SJCRH30 (cell line): Measurements from ENCODE around the gene NDUFB10. TPM values are rescaled to one million over a fixed set of nuclear protein-coding genes. Genes with fewer than 3 reads are reported as not detected.

ENCODE experiments used
- DNase-seq, 2 experiments: peaks; one replicate each; pipeline ENCODE4 v3.0.0-alpha.2; 2015 to 2020
- H3K27ac ChIP-seq: fragments of 250-450 bp; sonication (Bioruptor Pico); 2 replicates; pipeline ENCODE4 v1.5.1; 2020; ENCODE audit warnings: mild to moderate bottlenecking, moderate library complexity
- H3K27me3 ChIP-seq: fragments of 250-450 bp; sonication (Bioruptor Pico); 2 replicates; pipeline ENCODE4 v1.5.1; 2020; ENCODE audit warnings: mild to moderate bottlenecking, moderate library complexity
- H3K36me3 ChIP-seq: fragments of 250-450 bp; sonication (Bioruptor Pico); 2 replicates; pipeline ENCODE4 v1.5.1; 2020; ENCODE audit warnings: mild to moderate bottlenecking, moderate library complexity
- H3K4me1 ChIP-seq: fragments of 250-450 bp; sonication (Bioruptor Pico); 2 replicates; pipeline ENCODE4 v1.5.1; 2020; ENCODE audit warnings: mild to moderate bottlenecking, moderate library complexity
- H3K4me3 ChIP-seq: fragments of 250-450 bp; sonication (Bioruptor Pico); 2 replicates; pipeline ENCODE4 v1.5.1; 2020; ENCODE audit warnings: mild to moderate bottlenecking, moderate library complexity
- H3K9me3 ChIP-seq: fragments of 250-450 bp; sonication (Bioruptor Pico); replicated peaks from 2 replicates; pipeline ENCODE4 v1.5.1; 2020; ENCODE audit warnings: mild to moderate bottlenecking, moderate library complexity
- total RNA-seq: library from RNA; depleted of rRNA; stranded (reverse); fragments of >200 nt; shearing (Covaris generic); gene quantifications from 2 replicates; pipeline ENCODE4 v1.2.3, GENCODE V29; 2014; rRNA removed

Gene NDUFB10
- total RNA-seq: 157 and 169 TPM in 2 replicates

DNA sequence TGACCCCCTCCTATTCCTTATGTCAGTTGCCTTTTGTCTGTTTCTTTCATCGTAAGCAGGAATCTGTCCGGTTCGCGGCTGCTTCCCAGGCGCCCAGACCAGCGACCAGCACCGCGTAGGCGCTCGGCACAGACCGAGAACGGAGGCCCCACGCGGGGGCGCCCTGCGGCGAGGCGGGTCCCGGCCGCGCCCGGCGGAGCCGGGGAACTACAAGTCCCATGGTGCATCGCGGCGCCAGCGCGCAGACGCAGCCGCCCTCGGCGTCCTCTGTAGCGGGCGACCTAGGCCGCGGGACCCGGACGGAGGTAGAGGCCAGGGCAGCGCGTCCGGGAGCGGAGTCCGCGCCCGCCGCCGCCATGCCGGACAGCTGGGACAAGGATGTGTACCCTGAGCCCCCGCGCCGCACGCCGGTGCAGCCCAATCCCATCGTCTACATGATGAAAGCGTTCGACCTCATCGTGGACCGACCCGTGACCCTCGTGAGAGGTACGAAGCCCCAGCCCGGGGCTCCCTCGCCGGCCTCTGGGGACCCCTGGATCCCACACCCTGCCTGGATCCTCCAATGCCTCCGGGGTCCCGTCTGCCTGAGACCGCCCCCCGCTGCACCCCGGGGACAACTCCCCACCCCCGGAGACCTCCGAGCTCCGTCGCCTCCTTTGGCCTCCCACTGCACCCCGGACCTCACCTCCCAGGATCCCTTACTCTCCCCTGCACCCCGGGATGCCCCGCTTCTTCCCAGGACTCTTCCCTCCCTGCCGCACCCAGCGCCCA, at the start of gene NDUFB10:
Gene NDUFB10 (plus strand): TSS at position 270 of the 771 bp plus-strand sequence. CDS start 87 bp downstream, at position 357.
- H3K36me3 ChIP-seq: peaks cover 29% of the 10 kb centered on the region
- H3K4me3 ChIP-seq: peak within 1 kb of the TSS; percentile 89
- no peaks in the 10 kb centered on the region for H3K27me3 ChIP-seq
- peaks cover 12% of the 10 kb centered on the region for H3K4me1 ChIP-seq
- H3K27ac ChIP-seq: peak within 1 kb of the TSS; percentile 59
- no peaks in the 10 kb centered on the region for H3K9me3 ChIP-seq
- DNase-seq: peak; percentile 90 to 91

DNA sequence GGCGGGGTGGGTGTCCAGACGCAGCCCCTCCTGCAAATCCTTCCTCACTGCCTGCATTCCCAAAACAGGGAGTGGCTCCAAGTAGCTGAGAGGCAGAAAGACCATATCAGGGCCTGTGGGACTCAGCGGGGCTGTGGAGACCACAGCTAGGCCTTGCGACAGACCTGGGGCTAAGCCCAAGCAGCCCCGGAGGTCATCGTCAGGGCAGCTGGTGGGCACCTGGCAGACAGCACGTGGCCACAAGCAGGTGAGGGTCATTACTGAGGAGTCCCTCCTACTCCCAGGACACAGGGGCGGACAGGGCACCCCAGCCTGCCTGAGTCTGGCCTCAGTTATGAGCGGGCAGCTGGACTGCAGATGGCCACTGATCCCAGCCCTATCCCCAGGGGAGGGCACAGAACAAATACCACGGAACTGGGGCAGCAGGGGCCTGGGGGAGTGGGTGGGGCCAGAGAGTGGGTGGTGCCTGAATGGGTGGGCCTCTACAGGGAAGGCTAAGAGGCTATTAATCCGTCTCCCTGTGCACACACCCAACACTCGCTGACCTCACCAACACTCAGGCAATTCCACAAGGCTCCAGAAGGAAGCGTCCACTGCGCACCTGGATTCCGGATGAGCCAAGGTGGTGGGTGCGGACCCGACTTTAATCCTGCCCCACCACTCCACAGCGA, 49.6 kb upstream of the NDUFB10 start:
- no peak overlapping the region for H3K4me3 ChIP-seq
- H3K27me3 ChIP-seq: peaks cover 50% of the 10 kb centered on the region
- H3K9me3 ChIP-seq: no peaks in the 10 kb centered on the region
- H3K36me3 ChIP-seq: no peaks in the 10 kb centered on the region
- peaks cover 11% of the 10 kb centered on the region for H3K4me1 ChIP-seq
- peak; percentile 67 to 75 for DNase-seq
- no peak overlapping the region for H3K27ac ChIP-seq

- Histone ChIP-seq H3K36me3 (no peaks in the 10 kb centered on the region), H3K9me3 (no peaks in the 10 kb centered on the region), H3K27ac (no peak overlapping the region), H3K4me3 (no peak overlapping the region), H3K4me1 (peaks cover 11% of the 10 kb centered on the region), H3K27me3 (peaks cover 50% of the 10 kb centered on the region)
- no peak for DNase-seq
These were observed 47.7 kb upstream of the NDUFB10 start for GRCh38 chr16:1911467-1912214.

DNA sequence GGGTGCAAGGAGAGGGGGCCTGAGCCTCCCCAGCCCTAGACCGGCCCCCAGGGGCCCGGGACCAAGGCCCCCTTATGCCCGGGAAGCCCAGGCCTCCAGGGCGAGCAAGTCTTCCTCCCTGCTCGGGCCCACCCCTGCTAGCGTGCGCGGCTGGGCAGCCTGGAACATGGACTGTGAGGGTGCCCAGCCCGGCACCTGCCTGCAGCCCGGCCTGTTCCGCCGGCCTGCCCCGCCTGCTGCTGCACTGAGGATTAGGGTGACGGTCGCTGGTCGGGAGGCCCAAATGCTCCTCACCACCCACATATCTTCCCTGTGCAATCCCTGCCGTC, 47.2 kb upstream of the NDUFB10 start:
- no peaks in the 10 kb centered on the region for H3K9me3 ChIP-seq
- H3K27ac ChIP-seq: no peak overlapping the region
- H3K36me3 ChIP-seq: no peaks in the 10 kb centered on the region
- H3K4me3 ChIP-seq: no peak overlapping the region
- no peak for DNase-seq
- peaks cover 8% of the 10 kb centered on the region for H3K4me1 ChIP-seq
- H3K27me3 ChIP-seq: peaks cover 47% of the 10 kb centered on the region

DNA sequence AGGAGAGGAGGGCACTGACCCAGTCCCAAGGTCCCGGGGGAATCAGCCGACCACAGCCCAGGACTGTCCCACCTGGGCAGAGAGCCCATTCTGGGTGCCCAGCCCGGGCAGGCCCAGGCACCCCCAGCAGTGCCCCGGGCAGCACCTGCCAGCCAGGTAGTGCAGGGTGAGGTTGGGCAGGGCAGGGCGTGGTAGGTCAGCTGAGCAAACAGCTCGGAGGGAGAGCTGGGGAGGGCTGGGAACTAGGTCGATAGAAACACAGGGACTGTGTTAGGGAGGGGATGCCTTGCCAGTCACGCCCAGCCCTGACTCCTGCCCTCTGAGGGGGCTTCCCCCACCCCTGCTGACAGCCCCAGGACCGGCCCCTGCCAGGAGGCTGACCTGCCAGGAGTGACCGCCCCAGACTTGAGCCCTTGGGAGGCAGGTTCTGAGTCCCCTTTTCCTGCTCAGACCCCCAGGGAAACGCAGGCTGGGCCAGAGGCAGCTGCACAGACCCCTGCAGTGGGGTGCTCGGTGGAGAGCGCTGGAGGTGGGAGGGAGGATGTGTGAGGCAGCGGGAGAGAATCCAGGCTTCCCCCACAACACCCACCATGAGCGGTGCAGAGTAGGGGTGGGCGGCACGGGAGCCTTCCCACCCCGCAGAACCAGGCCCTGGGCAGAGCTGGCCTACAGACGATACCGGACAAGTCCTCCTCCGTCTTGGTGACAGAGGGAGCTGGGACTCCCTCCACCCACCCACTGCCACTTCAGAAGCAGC, 45.8 kb upstream of the NDUFB10 start:
- H3K4me1 ChIP-seq: peaks cover 8% of the 10 kb centered on the region
- H3K36me3 ChIP-seq: no peaks in the 10 kb centered on the region
- no peak overlapping the region for H3K27ac ChIP-seq
- no peaks in the 10 kb centered on the region for H3K9me3 ChIP-seq
- peaks cover 34% of the 10 kb centered on the region for H3K27me3 ChIP-seq
- no peak overlapping the region for H3K4me3 ChIP-seq
- DNase-seq: no peak

DNA sequence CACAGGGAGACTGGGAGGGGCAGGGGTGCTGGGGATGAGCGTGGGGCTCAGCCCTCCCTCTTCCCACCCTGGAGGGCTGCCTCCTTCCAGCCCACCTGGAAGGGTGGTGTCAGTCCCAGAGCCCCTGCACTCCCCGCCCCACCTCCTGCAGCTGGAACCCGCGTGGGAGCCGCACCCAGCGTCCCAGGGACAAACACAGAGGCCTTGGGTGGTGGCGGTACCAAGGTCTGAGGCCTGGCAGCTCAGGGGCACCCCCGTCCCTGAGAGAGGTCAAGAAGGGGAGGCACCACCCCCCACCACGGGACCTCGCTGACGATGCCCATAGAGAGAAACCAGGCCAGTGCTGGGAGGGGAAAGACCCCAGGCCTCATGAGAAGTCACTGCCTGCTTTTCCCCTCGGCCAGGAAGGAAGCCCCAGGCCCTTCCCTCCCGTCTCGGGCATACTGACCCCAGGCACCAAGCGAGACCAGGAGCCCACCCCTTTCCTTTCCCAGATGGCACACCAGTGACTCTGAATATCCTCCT, 45.2 kb upstream of the NDUFB10 start:
- H3K36me3 ChIP-seq: no peaks in the 10 kb centered on the region
- no peak for DNase-seq
- H3K4me3 ChIP-seq: no peak overlapping the region
- peaks cover 27% of the 10 kb centered on the region for H3K27me3 ChIP-seq
- peaks cover 6% of the 10 kb centered on the region for H3K4me1 ChIP-seq
- H3K9me3 ChIP-seq: no peaks in the 10 kb centered on the region
- H3K27ac ChIP-seq: no peak overlapping the region

DNA sequence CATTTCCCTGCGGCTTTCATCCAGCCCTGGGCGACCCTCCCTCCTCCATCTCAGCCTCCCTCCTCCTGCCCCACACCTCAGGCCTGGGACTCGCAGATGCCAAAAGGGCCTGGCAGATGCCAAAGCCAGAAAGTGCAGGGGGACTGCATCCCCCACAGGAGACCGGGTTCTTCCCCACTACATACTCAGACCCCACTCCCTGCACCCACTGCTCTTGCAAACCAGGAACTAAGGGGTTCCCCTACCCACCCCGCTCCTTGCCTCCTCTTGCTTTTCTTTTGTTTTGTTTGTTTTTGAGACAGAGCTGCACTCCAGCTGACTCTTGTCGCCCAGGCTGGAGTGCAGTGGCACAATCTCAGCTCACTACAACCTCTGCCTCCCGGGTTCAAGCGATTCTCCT, 44.4 kb upstream of the NDUFB10 start:
- no peaks in the 10 kb centered on the region for H3K36me3 ChIP-seq
- peaks cover 28% of the 10 kb centered on the region for H3K27me3 ChIP-seq
- H3K27ac ChIP-seq: no peak overlapping the region
- no peaks in the 10 kb centered on the region for H3K4me1 ChIP-seq
- DNase-seq: no peak
- no peaks in the 10 kb centered on the region for H3K9me3 ChIP-seq
- H3K4me3 ChIP-seq: no peak overlapping the region

DNA sequence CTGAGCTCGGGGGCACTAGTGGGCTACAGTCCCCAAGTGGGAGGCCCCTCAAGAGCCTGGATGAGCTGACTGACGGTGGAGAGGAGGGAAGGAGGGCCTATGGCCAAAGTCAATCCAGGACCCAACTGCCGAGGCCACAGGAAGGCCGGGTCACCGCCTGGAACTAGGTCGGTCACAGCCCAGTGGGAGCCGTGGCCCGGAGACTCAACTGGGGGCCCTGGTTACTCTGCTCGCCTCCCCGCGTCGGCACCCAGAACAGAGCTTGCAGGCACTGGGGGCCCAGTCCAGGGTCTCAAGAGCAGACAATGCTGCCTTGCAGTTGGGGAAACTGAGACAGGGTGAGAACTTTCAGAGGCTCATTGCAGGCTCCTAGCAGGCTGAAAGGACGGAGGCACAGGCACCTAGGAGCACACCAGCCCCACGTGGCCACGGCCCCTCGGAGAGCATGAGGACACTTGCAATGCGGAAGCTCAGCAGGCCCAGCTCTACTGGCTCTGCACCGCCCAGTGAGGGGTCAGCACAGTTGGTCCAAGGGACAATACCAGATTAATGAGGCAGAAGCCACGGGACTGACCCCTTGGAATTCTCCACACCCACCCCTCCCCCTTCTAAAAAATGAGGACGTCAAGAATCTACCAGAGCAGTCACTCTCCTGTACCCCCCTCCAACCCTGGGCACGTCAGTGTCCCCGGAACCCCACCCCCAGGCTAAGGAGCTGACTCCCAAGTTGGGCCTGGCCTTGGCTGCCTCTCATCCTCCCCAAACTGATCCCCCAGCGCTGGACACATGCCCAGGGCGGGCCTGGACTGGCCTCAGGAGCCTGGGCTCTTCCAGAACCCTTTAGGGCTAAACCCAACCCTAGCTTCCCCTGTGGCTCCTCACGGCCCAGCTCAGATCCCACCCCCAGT, 43.4 kb upstream of the NDUFB10 start:
- Histone ChIP-seq H3K36me3 (no peaks in the 10 kb centered on the region), H3K27ac (no peak overlapping the region), H3K4me1 (no peaks in the 10 kb centered on the region), H3K9me3 (no peaks in the 10 kb centered on the region), H3K4me3 (no peak overlapping the region), H3K27me3 (peaks cover 28% of the 10 kb centered on the region)
- no peak for DNase-seq

DNA sequence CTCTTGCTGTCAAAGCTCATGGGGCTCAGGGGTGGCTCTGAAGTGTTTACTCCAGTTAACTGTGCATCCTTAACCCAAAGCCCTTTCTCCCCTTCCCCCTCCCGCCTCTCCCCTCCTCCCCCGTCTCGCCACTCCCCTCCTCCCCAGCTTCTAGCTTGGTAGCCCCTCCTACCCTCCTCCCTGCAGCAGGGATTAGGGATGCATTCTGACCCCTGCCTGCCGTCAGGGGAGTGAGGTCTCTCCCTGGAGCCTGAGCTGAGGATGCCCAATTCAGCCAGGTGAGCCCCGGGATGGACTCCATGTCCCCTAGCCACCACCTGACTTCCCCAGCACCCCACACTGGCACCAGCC, 42.7 kb upstream of the NDUFB10 start:
- no peak overlapping the region for H3K27ac ChIP-seq
- no peak for DNase-seq
- H3K27me3 ChIP-seq: peaks cover 28% of the 10 kb centered on the region
- no peaks in the 10 kb centered on the region for H3K9me3 ChIP-seq
- H3K36me3 ChIP-seq: no peaks in the 10 kb centered on the region
- no peak overlapping the region for H3K4me3 ChIP-seq
- no peaks in the 10 kb centered on the region for H3K4me1 ChIP-seq

DNA sequence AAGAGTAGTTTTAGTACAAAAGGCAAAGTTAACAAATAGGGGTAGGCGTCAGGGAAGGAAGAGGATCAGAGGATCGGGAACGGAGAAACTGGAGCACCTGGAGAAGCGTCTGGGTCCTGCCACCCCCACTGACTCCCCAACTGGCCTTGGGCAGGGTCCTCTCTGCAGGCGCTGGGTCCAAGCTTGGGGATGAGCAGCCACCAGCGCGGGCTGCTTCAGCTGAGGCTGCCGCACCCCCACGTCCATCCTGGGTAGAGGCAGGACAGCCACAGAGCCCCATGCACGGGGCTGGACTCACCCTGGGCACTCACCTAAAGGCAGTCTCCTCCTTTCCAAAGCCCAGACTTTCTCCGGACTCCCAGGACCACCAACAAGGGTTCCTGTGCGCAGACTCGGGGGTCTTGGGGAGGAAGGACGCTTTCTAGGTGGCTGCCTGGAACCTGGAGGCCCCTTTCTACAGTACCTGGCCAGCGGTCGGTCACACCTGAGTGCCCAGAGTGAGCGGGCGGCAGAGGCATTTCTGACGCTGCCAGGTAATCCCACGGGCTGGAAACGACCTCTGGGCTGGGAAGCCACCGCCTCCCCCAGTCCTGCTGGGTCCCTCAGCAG, 42.2 kb upstream of the NDUFB10 start:
- peaks cover 28% of the 10 kb centered on the region for H3K27me3 ChIP-seq
- H3K4me1 ChIP-seq: no peaks in the 10 kb centered on the region
- no peak overlapping the region for H3K27ac ChIP-seq
- H3K36me3 ChIP-seq: no peaks in the 10 kb centered on the region
- no peak overlapping the region for H3K4me3 ChIP-seq
- H3K9me3 ChIP-seq: no peaks in the 10 kb centered on the region
- no peak for DNase-seq

DNA sequence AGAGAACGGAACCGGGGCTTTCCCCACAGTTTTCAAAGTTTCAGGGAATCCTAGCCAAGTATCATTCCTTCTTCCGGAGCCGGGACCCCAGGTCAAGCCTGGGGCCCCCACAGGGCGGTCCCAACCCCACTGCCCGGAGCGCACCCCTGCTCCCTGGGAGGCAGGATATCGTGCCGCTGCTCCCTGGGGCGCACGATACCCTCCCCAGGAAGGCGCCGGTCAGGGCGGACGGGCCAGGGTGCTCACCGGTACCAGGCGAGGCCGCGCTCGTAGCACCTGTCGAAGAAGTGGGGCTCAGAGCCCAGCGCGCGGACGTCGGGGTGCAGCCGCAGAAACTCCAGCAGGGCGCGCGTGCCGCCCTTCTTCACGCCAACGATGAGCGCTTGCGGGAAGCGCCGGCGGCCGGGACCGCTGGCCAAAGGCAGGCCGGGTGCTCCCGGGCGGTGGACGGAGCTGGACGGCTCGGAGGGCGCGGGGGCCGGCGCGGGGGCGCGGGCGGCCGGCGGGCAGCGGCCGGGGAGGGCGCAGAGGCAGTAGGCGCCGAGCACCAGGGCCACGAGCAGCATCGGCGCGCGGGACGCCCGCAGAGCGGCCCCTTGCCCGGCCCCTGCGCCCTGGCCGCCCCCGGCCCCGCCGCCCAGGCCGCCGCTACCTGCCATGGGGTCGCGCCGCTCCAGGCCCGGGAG, 41.5 kb upstream of the NDUFB10 start:
- no peaks in the 10 kb centered on the region for H3K36me3 ChIP-seq
- no peak overlapping the region for H3K27ac ChIP-seq
- no peaks in the 10 kb centered on the region for H3K4me1 ChIP-seq
- no peak overlapping the region for H3K4me3 ChIP-seq
- no peaks in the 10 kb centered on the region for H3K9me3 ChIP-seq
- DNase-seq: no peak
- H3K27me3 ChIP-seq: peaks cover 28% of the 10 kb centered on the region

DNA sequence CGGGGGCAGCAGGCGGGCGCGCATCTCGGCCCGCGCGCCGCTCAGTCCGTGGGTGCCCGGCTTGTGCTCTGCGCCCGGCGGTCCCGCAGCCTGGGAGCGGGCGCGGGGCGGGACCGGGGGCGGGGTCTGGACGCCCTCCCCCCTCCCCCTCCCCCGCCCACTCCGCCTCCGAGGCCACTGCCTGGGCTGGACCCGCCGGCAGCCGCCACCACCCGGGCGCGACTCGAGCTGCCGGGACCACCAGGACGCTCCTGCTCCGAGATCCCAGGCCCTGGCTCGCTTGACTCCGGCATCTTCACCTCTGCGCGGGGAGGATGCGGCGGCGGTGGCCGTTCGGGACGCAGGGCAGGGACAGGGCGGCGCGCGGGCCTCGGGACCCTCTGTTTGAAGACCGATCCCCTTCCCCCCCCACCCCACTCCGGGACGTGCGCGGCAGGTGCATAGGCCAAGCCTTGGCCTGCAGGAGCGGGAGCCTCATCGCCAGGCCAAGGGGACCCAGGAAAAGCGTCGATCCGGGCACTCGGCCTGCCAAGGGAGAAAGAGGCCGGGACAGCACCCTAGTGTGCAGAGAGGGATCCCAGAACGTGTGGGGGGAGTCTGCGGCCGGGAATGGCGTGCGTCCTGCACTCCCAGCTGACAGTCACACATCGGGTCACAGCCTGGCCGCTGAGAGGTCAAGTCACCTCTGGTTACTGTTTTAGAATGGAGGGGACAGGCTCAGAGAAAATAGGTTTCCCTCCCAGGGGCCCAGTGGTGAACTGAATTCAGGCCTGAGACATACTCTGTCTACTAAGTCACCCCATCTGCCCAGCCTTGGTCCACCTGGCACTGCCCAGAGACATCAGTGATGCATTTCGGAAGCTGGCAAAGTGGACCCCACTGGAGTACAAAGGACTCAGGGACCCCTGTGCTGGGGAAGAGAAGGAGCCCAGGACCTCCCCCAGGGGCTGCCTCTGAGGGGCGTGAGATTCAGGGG, 40.7 kb upstream of the NDUFB10 start, which contains the start of gene HS3ST6:
Gene HS3ST6 (minus strand): TSS at position 65 of the 976 bp plus-strand sequence. CDS start 92 bp downstream, outside the sequence.
- no peak for DNase-seq

More for the DNA sequence above, 40.7 kb upstream of the NDUFB10 start, which contains the start of gene HS3ST6:
- Histone ChIP-seq H3K36me3 (no peaks in the 10 kb centered on the region), H3K27me3 (peaks cover 21% of the 10 kb centered on the region), H3K9me3 (no peaks in the 10 kb centered on the region), H3K4me3 (no peak within 1 kb of the TSS), H3K27ac (no peak within 1 kb of the TSS), H3K4me1 (peaks cover 7% of the 10 kb centered on the region; the same call in 1 of the 2 replicates)
